Cardiac septum (tissue), 1 donor: ENCODE measurements around the gene TXN2. TPM values are rescaled to one million over a fixed set of nuclear protein-coding genes. Genes with fewer than 3 reads are reported as not detected.

Experiments
- total RNA-seq: library from RNA; stranded (reverse); fragmentation: NEBNext Ultra II Directional; extraction: Animal tissue kit (Norgen Biotek cat#: 25700); gene quantifications from one replicate; pipeline ENCODE4 v1.2.1, GENCODE V29; 2021
- donor health status: DM: no; HTN: no; CAD: no.

TXN2 gene
- total RNA-seq, 1 donor from 2014 or later, result 92.8 TPM

Other genes starting within 250 kb of the TXN2 start
- 47.9 TPM for gene APOL2, start 242.1 kb downstream of the TXN2 start, total RNA-seq
- gene APOL1, start 228.5 kb downstream of the TXN2 start, total RNA-seq, result 25.6 TPM
- 282 TPM for gene MYH9, start 93.7 kb downstream of the TXN2 start, total RNA-seq
- 3.8 TPM for gene FOXRED2, start 25.4 kb upstream of the TXN2 start, total RNA-seq
- 82.3 TPM for gene EIF3D, start 47.5 kb upstream of the TXN2 start, total RNA-seq
- not detected for gene CACNG2, start 222.1 kb upstream of the TXN2 start, total RNA-seq